Adrenal gland (tissue), 5 donors: Measurements from ENCODE around the gene UBE3A.

Experiments used
- CTCF ChIP-seq, 6 experiments: fragments of 450-650 bp in 4 of 6; fragments of 200-600 bp in 2 of 6; sonication (generic) in 1 of 6; IDR thresholded peaks; 1 replicate in 5 of 6; 2 replicates in 1 of 6; pipeline versions ENCODE4 v1.5.1 to v1.8.0; 2016 to 2021; ENCODE audit warnings: antibody characterized with exemption in 6 of 6, mild to moderate bottlenecking in 2 of 6, moderate library complexity in 1 of 6
- POLR2A ChIP-seq, 2 donors: fragments of 450-650 bp; IDR thresholded peaks; one replicate each; pipeline ENCODE4 v1.6.1; 2017; ENCODE audit warnings: antibody characterized with exemption in 2 of 2, mild to moderate bottlenecking in 2 of 2, moderate library complexity in 1 of 2
- donor health status: DM: no; HTN: no; CAD: no.

- TF ChIP-seq CTCF (IDR thresholded peaks at IDR 0.05) (no peak), POLR2A (IDR thresholded peaks at IDR 0.05) (no peak)
Observed at GRCh38 chr15:25385986-25386385, 52.8 kb downstream of the UBE3A start.
